ENCODE measurements around the gene LDLRAD2. TPM values are rescaled to one million over a fixed set of nuclear protein-coding genes. Genes with fewer than 3 reads are reported as not detected.
"Not testable (repeated sequence)": the region's sequence is repeated elsewhere in the genome, so short reads cannot be mapped to it uniquely, and the experiment has no call there.

LDLRAD2 gene
- total RNA-seq (0.63 TPM), polyA plus RNA-seq (7.1 TPM)

DNA sequence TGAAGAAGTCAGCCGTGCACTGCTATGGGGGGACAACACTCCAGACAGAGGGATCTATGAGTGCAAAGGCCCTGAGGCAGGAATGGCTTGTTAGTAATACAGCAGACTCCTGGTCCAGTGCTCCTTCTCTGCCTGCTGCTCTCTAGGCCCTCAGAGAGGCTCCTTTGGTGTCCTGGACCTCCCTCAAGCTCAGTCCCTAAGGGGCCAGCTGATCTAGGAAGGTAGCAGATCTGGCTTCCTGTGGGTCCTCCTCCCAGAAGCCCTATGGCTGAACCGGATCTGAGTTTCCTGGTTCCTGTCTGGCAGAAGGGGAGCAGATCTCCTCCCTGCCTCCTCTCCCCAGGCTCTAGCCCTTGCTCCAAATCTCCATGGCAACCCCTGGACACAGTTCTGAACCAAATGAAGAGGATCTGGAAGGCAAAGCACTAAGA, at the start of gene LDLRAD2:
LDLRAD2 (plus strand) TSS at position 391 of the 431 bp plus-strand sequence. CDS start 187 bp downstream, outside the sequence.
- DNase-seq (ENCODE audit: extremely low spot score), result peak; percentile 32
- no peak within 1 kb of the TSS for H3K27ac ChIP-seq (ENCODE audit: low read depth)
- WGBS, result 57% methylated on average over 2 of the region's 2 CpGs

DNA sequence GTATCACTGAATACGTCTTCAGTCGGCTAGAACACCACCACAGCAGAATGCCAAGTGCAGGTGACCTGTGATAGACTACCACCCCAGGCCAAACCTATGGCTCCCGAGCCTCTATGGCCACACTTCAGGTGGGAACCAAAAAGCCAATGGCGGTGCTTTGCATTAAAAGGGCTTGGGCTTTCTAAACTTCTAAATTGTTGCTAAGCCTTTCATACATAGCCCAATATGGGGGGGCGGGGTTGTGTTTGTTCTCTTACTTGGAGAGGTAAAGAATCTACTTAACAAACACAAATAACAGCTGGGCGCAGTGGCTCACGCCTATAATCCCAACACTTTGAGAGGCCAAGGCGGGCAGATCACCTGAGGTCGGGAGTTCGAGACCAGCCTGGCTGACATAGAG, 48.8 kb upstream of the LDLRAD2 start:
- no peak for DNase-seq (ENCODE audit: extremely low spot score)
- no peak overlapping the region for H3K4me3 ChIP-seq (ENCODE audit: low read depth, low read length)
- peaks cover 3% of the 10 kb centered on the region for H3K4me1 ChIP-seq (ENCODE audit: insufficient read depth)
- WGBS, result 93% methylated on average over 10 of the region's 10 CpGs
- H3K36me3 ChIP-seq (ENCODE audit: insufficient read depth), result no peaks in the 10 kb centered on the region
- no peak overlapping the region for H3K27ac ChIP-seq (ENCODE audit: low read depth)

More for the DNA sequence above, at the start of gene LDLRAD2:
- Histone ChIP-seq H3K4me3 (ENCODE audit: low read depth, low read length) (no peak within 1 kb of the TSS), H3K4me1 (ENCODE audit: insufficient read depth) (no peaks in the 10 kb centered on the region), H3K36me3 (ENCODE audit: insufficient read depth) (no peaks in the 10 kb centered on the region)

DNA sequence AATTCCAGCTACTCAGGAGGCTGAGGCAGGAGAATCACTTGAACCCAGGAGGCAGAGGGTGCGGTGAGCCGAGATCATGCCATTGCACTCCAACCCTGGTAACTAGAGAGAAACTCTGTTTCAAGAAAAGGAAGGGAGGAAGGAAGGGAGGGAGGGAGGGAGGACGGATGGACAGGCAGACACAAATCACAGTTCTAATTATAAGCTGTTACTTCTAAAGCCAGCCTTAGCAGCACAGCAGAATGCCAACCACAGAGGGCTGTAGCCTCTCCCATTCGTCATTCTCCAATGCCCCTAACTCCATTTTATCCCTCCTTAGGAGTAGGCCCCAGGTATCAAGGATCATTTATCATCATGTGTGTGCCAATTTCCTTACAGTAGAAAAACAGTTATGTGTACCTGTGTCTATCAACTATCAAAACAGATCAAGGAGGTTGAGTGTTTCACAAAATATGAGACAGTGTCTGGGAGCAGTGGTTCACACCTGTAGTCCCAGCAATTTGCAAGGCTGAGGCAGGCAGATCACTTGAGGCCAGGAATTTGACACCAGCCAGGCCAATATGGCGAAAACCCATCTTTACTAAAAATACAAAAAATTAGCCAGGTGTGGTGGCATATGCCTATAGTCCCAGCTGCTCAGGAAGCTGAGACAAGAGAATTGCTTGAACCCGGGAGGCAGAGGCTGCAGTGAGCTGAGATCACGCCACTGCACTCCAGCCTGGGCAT, 48.2 kb upstream of the LDLRAD2 start:
- H3K36me3 ChIP-seq (ENCODE audit: insufficient read depth), result no peaks in the 10 kb centered on the region
- H3K4me3 ChIP-seq (ENCODE audit: low read depth, low read length), result no peak overlapping the region
- H3K4me1 ChIP-seq (ENCODE audit: insufficient read depth), result peaks cover 3% of the 10 kb centered on the region
- H3K27ac ChIP-seq (ENCODE audit: low read depth), result no peak overlapping the region
- DNase-seq (ENCODE audit: extremely low spot score), result no peak
- WGBS, result 68% methylated on average over 7 of the region's 7 CpGs

- H3K4me3 ChIP-seq (ENCODE audit: low read depth, low read length), result no peak overlapping the region
- 52% methylated on average over 13 of the region's 13 CpGs for WGBS
- H3K36me3 ChIP-seq (ENCODE audit: insufficient read depth), result no peaks in the 10 kb centered on the region
- no peak for DNase-seq (ENCODE audit: extremely low spot score)
- H3K27ac ChIP-seq (ENCODE audit: low read depth), result no peak overlapping the region
- H3K4me1 ChIP-seq (ENCODE audit: insufficient read depth), result peaks cover 3% of the 10 kb centered on the region
Measured at GRCh38 chr1:21764615-21765423, 47.2 kb upstream of the LDLRAD2 start.

- H3K4me1 ChIP-seq (ENCODE audit: insufficient read depth), result peaks cover 3% of the 10 kb centered on the region
- 89% methylated on average over 4 of the region's 4 CpGs for WGBS
- H3K36me3 ChIP-seq (ENCODE audit: insufficient read depth), result no peaks in the 10 kb centered on the region
- no peak for DNase-seq (ENCODE audit: extremely low spot score)
- no peak overlapping the region for H3K4me3 ChIP-seq (ENCODE audit: low read depth, low read length)
- H3K27ac ChIP-seq (ENCODE audit: low read depth), result no peak overlapping the region
Measured at GRCh38 chr1:21766210-21766609, 45.9 kb upstream of the LDLRAD2 start.

- DNase-seq (ENCODE audit: extremely low spot score); H3K27ac ChIP-seq (ENCODE audit: low read depth); H3K36me3 ChIP-seq (ENCODE audit: insufficient read depth); H3K4me1 ChIP-seq (ENCODE audit: insufficient read depth); H3K4me3 ChIP-seq (ENCODE audit: low read depth, low read length): not testable (repeated sequence)
- 96% methylated on average over 8 of the region's 8 CpGs for WGBS
Measured at GRCh38 chr1:21767106-21767505, 45.0 kb upstream of the LDLRAD2 start.

DNA sequence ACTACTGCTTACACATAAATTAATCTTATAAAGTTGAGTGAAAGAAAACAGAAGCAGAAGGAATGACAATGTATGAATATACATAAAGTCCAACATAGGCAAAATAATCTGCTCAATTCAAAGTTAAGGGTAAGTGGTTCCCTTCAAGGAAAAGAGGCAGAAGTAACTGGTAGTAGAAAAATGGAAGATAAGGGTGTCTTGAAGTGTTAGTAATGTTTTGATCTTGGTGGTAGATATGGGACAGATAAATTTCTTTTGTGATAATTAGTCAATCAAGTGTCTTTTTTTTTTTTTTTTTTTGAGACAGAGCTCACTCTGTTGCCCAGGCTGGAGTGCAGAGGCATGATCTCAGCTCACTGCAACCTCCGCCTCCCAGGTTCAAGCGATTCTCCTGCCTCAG, 41.9 kb upstream of the LDLRAD2 start:
- Histone ChIP-seq H3K4me1 (ENCODE audit: insufficient read depth) (no peaks in the 10 kb centered on the region), H3K4me3 (ENCODE audit: low read depth, low read length) (no peak overlapping the region), H3K36me3 (ENCODE audit: insufficient read depth) (no peaks in the 10 kb centered on the region), H3K27ac (ENCODE audit: low read depth) (no peak overlapping the region)
- no peak for DNase-seq (ENCODE audit: extremely low spot score)
- WGBS, result 91% methylated on average over 2 of the region's 2 CpGs

GRCh38 chr1:21770602-21771001, 41.5 kb upstream of the LDLRAD2 start:
- not testable (repeated sequence) for H3K4me1 ChIP-seq (ENCODE audit: insufficient read depth); H3K27ac ChIP-seq (ENCODE audit: low read depth); H3K4me3 ChIP-seq (ENCODE audit: low read depth, low read length); DNase-seq (ENCODE audit: extremely low spot score); H3K36me3 ChIP-seq (ENCODE audit: insufficient read depth)
- 96% methylated on average over 9 of the region's 9 CpGs for WGBS

DNA sequence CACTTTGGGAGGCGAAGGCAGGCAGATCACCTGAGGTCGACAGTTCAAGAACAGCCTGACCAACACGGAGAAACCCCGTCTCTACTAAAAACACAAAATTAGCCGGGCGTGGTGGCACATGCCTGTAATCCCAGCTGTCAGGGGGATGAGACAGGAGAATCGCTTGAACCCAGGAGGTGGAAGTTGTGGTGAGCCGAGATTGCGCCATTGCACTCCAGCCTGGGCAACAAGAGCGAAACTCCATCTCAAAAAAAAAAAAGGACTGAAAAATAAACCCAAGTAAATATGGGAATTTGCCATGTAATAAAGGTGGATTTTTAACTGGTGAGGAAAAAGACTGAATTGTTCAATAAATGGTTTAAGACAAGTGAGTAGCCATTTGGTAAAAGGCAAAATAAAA, 40.4 kb upstream of the LDLRAD2 start:
- not testable (repeated sequence) for H3K36me3 ChIP-seq (ENCODE audit: insufficient read depth); DNase-seq (ENCODE audit: extremely low spot score); H3K4me3 ChIP-seq (ENCODE audit: low read depth, low read length); H3K4me1 ChIP-seq (ENCODE audit: insufficient read depth); H3K27ac ChIP-seq (ENCODE audit: low read depth)
- 85% methylated on average over 10 of the region's 10 CpGs for WGBS

- H3K27ac ChIP-seq (ENCODE audit: low read depth), result no peak overlapping the region
- WGBS, result 71% methylated on average over 3 of the region's 3 CpGs
- no peak overlapping the region for H3K4me3 ChIP-seq (ENCODE audit: low read depth, low read length)
- H3K4me1 ChIP-seq (ENCODE audit: insufficient read depth), result no peaks in the 10 kb centered on the region
- DNase-seq (ENCODE audit: extremely low spot score), result no peak
- H3K36me3 ChIP-seq (ENCODE audit: insufficient read depth), result no peaks in the 10 kb centered on the region
Measured at GRCh38 chr1:21773585-21773984, 38.5 kb upstream of the LDLRAD2 start.

DNA sequence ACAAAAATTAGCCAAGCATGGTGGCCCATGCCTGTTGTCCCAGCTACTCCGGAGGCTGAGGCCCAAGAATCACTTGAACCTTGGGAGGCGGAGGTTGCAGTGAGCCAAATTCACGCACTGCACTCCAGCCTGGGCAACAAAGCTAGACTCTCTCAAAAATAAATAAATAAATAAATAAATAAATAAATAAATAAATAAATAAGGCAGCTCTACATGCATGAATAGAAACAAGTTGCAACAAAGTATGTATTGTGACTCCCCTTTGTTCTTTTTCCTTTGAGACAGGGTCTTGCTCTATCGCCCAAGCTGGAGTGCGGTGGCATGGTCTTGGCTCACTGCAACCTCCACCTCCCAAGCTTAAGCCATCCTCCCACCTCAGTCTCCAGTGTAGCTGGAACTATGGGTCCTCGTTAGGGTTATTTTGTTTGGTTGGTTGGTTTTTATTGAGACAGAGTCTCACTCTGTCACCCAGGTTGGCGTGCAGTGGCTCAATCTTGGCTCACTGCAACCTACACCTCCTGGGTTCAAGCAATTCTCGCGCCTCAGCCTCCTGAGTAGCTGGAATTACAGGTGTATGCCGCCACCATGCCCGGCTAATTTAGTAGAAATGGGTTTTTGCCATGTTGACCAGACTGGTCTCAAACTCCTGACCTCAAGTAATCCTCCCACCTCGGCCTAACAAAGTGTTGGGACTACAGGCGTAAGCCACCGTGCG, 37.1 kb upstream of the LDLRAD2 start:
- H3K4me1 ChIP-seq (ENCODE audit: insufficient read depth), result no peaks in the 10 kb centered on the region
- no peaks in the 10 kb centered on the region for H3K36me3 ChIP-seq (ENCODE audit: insufficient read depth)
- H3K27ac ChIP-seq (ENCODE audit: low read depth), result no peak overlapping the region
- 93% methylated on average over 15 of the region's 15 CpGs for WGBS
- no peak for DNase-seq (ENCODE audit: extremely low spot score)
- H3K4me3 ChIP-seq (ENCODE audit: low read depth, low read length), result no peak overlapping the region

- no peak overlapping the region for H3K27ac ChIP-seq (ENCODE audit: low read depth)
- H3K4me3 ChIP-seq (ENCODE audit: low read depth, low read length), result no peak overlapping the region
- H3K4me1 ChIP-seq (ENCODE audit: insufficient read depth), result no peaks in the 10 kb centered on the region
- no peaks in the 10 kb centered on the region for H3K36me3 ChIP-seq (ENCODE audit: insufficient read depth)
- WGBS, result 62% methylated on average over 2 of the region's 2 CpGs
- DNase-seq (ENCODE audit: extremely low spot score), result no peak
Measured at GRCh38 chr1:21775550-21775914, 36.5 kb upstream of the LDLRAD2 start.

DNA sequence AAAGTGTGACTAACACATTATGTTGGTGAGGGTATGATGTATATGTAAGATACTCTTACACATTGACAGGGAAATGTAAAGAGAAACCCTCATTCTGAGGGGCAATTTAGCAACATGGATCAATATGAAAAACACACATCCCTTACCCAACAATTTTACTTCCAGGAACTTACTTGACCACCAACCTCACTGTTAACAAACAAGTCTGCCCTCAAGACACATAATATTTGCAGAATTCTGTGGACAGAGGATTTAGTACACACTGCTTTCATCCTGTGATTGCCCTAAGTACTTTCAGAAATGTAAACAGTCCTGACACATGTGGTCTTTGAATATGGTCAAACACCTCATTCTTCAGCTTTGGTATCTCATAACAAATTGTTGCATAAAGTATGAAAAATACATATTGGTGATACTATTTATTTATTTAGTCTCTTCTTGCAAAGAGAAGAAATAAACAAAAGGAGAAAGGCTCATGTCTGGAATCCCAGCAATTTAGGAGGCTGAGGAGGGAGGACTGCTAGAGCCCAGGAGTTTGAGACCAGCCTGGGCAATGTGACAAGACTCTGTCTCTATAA, 36.0 kb upstream of the LDLRAD2 start:
- Histone ChIP-seq H3K27ac (ENCODE audit: low read depth) (no peak overlapping the region), H3K4me1 (ENCODE audit: insufficient read depth) (no peaks in the 10 kb centered on the region), H3K36me3 (ENCODE audit: insufficient read depth) (no peaks in the 10 kb centered on the region), H3K4me3 (ENCODE audit: low read depth, low read length) (no peak overlapping the region)
- DNase-seq (ENCODE audit: extremely low spot score), result no peak
